ACC112 (cell line): ENCODE results near the gene GTPBP4.

Experiments
- H2AFZ ChIP-seq: fragments of 200-600 bp; sonication (generic); one replicate; pipeline ENCODE4 v1.6.0; 2017; ENCODE audit warnings: antibody characterized with exemption, low read length; ENCODE audit not compliant: unreplicated experiment
- H3K27ac ChIP-seq: fragments of 200-600 bp; sonication (generic); 2 replicates; pipeline ENCODE4 v1.5.1; 2014; ENCODE audit warnings: low read depth, mild to moderate bottlenecking, antibody characterized with exemption, low read length, moderate library complexity
- H3K27me3 ChIP-seq: fragments of 200-600 bp; sonication (generic); 2 replicates; pipeline ENCODE4 v1.6.1; 2014; ENCODE audit warnings: mild to moderate bottlenecking, antibody characterized with exemption, low read length, moderate library complexity, mixed read lengths; ENCODE audit not compliant: insufficient read depth
- H3K36me3 ChIP-seq: fragments of 200-600 bp; sonication (generic); 2 replicates; pipeline ENCODE4 v1.6.1; 2016; ENCODE audit warnings: mild to moderate bottlenecking, antibody characterized with exemption, low read length, moderate library complexity, mixed read lengths; ENCODE audit not compliant: insufficient read depth
- H3K4me1 ChIP-seq: fragments of 200-600 bp; sonication (generic); one replicate; pipeline ENCODE4 v1.6.1; 2016; ENCODE audit warnings: low read length, mixed read lengths; ENCODE audit not compliant: insufficient read depth, unreplicated experiment, control insufficient read depth
- H3K4me3 ChIP-seq: fragments of 200-600 bp; sonication (generic); 2 replicates; pipeline ENCODE4 v1.5.1; 2014; ENCODE audit warnings: mild to moderate bottlenecking, low read depth, low read length
- H3K79me2 ChIP-seq: fragments of 200-600 bp; sonication (generic); one replicate; pipeline ENCODE4 v1.6.0; 2016; ENCODE audit warnings: low read length; ENCODE audit not compliant: control insufficient read depth, unreplicated experiment, insufficient read depth

GTPBP4 gene

DNA sequence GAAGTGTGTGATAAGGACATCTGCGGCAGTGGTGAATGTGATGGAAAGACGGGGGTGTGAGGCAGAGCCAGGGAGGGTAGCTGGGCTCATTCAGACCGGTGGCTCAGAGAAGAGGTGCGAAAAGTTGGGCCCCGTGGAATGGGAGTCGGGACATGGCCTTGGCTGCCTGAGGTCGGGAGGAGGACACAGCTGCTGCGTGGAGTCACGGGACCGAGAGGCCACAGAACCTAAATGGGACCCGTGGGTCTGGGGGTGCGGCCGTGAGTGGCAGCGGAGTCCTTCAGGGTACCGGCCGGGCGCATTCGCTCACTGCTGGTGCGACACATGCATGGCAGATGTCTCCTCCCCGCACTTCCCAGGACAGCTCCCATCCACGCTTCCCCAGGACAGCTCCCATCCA lies 33.8 kb upstream of the GTPBP4 start:
- peaks cover 39% of the 10 kb centered on the region for H3K27me3 ChIP-seq
- H3K4me3 ChIP-seq, result no peak overlapping the region

DNA sequence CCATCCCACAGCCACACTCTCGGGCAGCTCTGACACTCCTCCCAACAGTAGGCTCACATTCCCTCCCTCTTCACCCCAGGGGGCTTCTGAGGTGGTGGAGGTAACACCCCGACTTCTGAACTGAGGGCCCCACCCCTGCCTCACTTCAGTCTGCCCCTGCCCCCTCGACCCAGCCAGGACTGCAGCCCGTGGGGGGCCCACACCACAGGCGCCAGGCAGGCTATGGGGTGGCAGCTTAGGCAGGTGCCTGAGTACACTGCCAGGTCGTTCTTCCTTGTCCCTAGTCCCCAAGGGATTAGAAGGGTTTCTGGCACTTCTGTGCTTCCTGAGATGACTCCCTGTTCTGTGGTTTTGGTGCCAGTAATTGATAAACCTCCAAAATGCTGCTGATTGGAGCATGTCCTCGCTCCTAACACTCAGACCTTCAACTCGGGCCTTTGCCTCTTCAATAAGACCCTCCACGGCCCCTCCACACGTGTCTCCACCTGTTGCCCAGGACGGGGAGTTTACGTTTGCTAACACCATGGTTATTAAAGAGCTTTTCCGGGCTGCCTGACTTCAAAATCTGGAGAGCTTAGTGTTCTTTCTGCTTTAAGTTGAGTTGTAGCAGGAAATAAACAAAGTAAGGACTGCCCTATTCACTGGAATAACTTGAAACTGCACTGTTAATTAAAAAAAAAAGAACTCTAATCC lies 33.0 kb upstream of the GTPBP4 start:
- Histone ChIP-seq H3K4me3 (no peak overlapping the region), H2AFZ (no peak overlapping the region), H3K4me1 (no peaks in the 10 kb centered on the region), H3K36me3 (no peaks in the 10 kb centered on the region), H3K79me2 (no peaks in the 10 kb centered on the region), H3K27ac (no peak overlapping the region), H3K27me3 (peaks cover 38% of the 10 kb centered on the region)

More for the DNA sequence above, 33.8 kb upstream of the GTPBP4 start:
- Histone ChIP-seq H3K27ac (no peak overlapping the region), H3K79me2 (no peaks in the 10 kb centered on the region), H3K36me3 (no peaks in the 10 kb centered on the region), H2AFZ (no peak overlapping the region), H3K4me1 (no peaks in the 10 kb centered on the region)

DNA sequence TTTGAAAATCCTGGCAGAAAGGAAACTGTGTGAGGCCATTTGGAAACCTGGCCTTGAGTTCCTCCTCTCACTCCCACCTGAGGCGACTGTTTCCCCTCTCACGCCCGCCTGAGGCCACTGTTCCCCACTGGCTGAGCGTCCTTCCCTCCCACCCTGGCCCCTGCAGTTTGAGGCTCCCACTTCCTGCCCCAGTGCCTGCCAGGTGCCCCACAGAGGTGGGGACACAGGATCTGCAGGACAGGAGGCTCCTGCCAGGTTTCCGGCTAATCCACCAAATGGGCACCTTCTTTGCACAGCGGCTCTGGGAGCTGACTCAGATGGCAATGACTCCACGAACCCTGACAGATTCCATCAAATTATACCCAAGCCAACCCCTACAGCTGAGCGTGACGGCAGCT lies 32.4 kb upstream of the GTPBP4 start:
- Histone ChIP-seq H3K27ac (no peak overlapping the region), H3K79me2 (no peaks in the 10 kb centered on the region), H3K36me3 (no peaks in the 10 kb centered on the region), H3K4me1 (no peaks in the 10 kb centered on the region), H3K27me3 (peaks cover 33% of the 10 kb centered on the region), H2AFZ (no peak overlapping the region), H3K4me3 (no peak overlapping the region)

DNA sequence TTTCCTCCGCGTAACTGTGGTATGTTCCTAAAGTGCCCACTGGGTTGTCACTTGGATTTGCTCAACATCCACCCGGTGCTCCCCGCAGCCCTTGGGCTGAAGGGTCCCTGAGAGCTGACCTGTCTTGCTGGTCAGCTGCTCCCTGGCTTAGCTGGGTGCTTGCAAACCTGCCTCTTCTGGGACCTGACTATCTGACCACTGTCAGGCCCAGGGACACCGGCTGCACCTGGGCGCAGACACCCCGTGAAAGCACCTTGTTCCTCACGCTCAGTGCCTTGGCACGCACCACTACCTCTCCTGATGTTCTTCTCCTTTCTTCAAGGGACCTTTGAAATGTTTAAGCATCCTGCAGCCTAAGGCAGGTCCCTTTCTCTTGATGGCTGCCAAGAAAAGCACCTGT lies 30.1 kb upstream of the GTPBP4 start:
- Histone ChIP-seq H3K27ac (no peak overlapping the region), H3K4me1 (no peaks in the 10 kb centered on the region), H3K4me3 (no peak overlapping the region), H3K27me3 (peaks cover 29% of the 10 kb centered on the region), H3K79me2 (no peaks in the 10 kb centered on the region), H2AFZ (no peak overlapping the region), H3K36me3 (no peaks in the 10 kb centered on the region)

DNA sequence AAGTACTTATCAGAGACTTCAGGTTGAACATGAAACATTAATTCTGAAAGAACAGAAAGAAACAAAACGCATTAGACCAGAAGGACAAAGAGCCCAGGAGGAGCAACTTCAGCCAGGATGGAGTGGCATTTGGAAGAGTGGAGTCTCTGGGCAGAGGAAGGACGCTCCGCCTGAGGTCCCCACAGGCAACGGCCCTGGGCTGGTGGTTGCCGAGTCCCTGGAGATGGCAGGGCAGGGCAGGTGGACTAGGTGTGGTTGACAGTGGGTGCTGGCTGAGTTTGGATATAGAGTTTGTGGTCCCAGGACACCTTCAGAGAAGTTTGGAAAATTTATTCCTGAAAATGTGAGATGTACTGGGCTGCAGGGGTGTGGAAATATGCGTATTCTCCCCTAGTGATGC lies 29.4 kb upstream of the GTPBP4 start:
- H3K36me3 ChIP-seq, result no peaks in the 10 kb centered on the region
- no peaks in the 10 kb centered on the region for H3K79me2 ChIP-seq
- H3K4me1 ChIP-seq, result no peaks in the 10 kb centered on the region
- no peak overlapping the region for H3K4me3 ChIP-seq
- H2AFZ ChIP-seq, result no peak overlapping the region
- no peak overlapping the region for H3K27ac ChIP-seq
- H3K27me3 ChIP-seq, result peaks cover 24% of the 10 kb centered on the region

DNA sequence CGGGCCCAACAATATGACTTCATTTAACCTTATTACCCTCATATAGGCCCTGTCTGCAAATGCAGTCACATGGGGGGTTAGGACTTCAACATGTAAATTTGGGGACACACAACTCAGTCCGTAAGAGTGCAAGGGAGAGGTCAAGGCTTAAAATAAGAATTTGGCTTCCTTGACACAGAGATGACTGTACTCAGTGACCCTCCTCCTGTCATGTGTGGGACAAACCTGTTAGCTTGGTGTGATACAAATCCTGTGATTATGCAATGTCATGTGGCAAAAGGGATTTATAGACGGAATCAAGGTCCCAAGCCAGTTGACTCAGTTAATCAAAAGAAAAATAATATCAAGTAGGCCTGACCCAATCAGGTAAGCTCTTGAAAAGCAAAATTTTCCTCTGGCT lies 25.9 kb upstream of the GTPBP4 start:
- no peak overlapping the region for H2AFZ ChIP-seq
- no peak overlapping the region for H3K4me3 ChIP-seq
- H3K27ac ChIP-seq, result no peak overlapping the region
- H3K4me1 ChIP-seq, result no peaks in the 10 kb centered on the region
- no peaks in the 10 kb centered on the region for H3K79me2 ChIP-seq
- H3K36me3 ChIP-seq, result no peaks in the 10 kb centered on the region
- H3K27me3 ChIP-seq, result peaks cover 9% of the 10 kb centered on the region; the same call in 1 of the 2 replicates

DNA sequence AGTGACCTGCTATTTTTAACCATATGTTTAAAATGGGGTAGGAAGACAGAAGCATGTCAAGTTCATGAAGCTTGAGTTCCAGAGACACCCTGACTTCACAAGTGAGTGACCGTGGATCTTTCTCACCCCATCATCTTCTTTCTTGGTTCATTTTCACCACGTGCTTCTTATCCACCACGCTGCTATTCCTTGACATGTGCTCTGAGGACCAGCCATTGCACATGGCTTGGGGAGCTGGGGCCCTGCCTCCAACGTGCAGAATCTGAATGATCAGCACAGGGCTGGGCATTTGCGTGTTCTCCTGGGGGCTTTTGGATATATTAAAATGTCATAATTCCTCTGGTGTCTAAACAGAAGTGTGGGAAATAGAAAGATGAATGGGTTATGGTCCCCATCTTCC lies 25.0 kb upstream of the GTPBP4 start:
- peaks cover 9% of the 10 kb centered on the region for H3K27me3 ChIP-seq
- no peak overlapping the region for H3K4me3 ChIP-seq
- H3K4me1 ChIP-seq, result no peaks in the 10 kb centered on the region
- no peak overlapping the region for H3K27ac ChIP-seq
- H2AFZ ChIP-seq, result no peak overlapping the region
- no peaks in the 10 kb centered on the region for H3K79me2 ChIP-seq
- no peaks in the 10 kb centered on the region for H3K36me3 ChIP-seq

DNA sequence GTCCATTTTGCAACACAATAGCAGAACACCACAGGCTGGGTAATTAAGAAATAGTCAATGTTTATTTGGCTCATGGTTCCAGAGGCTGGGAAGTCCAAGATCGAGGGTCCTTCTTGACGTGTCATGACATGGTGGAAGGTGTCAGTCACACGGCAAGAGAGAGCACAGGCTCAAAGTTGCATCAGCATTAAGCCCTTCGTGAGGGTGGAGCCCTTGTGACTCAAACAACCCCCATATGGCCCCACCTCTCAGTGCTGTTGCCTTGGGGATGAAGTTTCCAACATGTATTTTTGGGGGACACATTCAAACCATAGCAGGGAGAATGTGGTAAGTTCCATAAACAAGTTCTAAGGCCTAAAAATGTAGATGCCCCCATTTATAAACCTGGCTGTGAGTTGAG lies 24.6 kb upstream of the GTPBP4 start:
- no peak overlapping the region for H2AFZ ChIP-seq
- peaks cover 9% of the 10 kb centered on the region for H3K27me3 ChIP-seq
- H3K36me3 ChIP-seq, result no peaks in the 10 kb centered on the region
- H3K4me3 ChIP-seq, result no peak overlapping the region
- no peak overlapping the region for H3K27ac ChIP-seq
- H3K79me2 ChIP-seq, result no peaks in the 10 kb centered on the region
- H3K4me1 ChIP-seq, result no peaks in the 10 kb centered on the region

DNA sequence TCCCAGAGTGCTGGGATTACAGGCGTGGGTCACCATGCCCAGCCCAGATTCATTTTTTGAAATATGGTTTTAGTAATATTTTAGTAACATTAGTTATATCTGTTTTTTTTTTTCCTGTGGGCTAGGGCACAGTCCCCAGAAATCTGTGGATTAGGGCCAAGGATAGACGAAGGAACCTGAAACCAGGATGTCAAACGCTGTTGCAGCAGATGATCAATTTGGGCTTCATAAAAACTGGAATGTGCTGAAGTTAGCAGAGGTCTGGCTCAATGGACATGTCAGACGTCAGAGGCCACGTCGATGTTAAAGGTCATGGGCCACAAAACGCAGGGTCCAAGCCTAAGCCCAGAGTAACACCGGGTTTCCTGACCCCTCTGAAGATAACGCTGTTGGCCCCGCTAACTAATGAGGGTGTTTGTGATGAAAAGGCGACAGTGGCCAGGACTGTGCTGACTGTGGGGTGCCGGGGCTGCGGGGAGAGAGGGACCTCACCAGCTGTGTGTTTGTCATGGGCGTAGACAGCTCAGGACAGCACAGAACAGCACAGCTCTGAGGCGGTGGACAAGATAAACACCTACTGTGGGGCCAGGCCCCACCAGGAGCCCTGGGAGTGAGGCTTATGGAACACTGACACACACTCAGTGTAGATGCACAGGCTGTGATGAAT lies 23.8 kb upstream of the GTPBP4 start:
- H2AFZ ChIP-seq, result no peak overlapping the region
- H3K27me3 ChIP-seq, result peaks cover 7% of the 10 kb centered on the region; the same call in 1 of the 2 replicates
- H3K27ac ChIP-seq, result no peak overlapping the region
- H3K4me1 ChIP-seq, result no peaks in the 10 kb centered on the region
- H3K4me3 ChIP-seq, result no peak overlapping the region
- no peaks in the 10 kb centered on the region for H3K79me2 ChIP-seq
- no peaks in the 10 kb centered on the region for H3K36me3 ChIP-seq

DNA sequence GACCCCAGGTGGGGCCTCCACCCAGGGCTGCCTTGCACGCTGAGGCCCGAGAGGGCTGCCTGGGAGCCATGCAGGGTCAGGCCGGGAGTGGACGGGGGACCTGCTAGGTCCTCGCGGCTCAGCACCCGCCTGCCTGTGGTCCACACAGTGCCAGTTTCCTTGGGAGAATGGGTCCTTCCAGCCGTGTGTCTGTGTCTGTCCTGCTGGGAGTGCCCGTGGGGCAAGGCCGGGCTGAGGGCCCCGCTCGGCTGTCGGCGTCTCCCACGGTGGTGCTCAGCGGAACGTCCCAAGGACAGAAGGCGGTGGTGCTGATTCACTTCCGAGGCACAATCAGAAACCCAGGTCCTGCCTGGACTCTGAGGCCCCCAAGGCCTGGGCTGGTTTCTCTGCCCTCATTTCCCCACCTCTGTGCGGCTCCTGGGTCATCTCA lies 23.2 kb upstream of the GTPBP4 start:
- H2AFZ ChIP-seq, result no peak overlapping the region
- H3K27me3 ChIP-seq, result peaks cover 7% of the 10 kb centered on the region; the same call in 1 of the 2 replicates
- H3K79me2 ChIP-seq, result no peaks in the 10 kb centered on the region
- no peak overlapping the region for H3K27ac ChIP-seq
- no peak overlapping the region for H3K4me3 ChIP-seq
- H3K36me3 ChIP-seq, result no peaks in the 10 kb centered on the region
- no peaks in the 10 kb centered on the region for H3K4me1 ChIP-seq
